COLO668 (cell line): ENCODE data around the gene FBXW4.

Experiments
- DNase-seq: peaks from one replicate; lab custom pipeline; 2025; ENCODE audit not compliant: unreplicated experiment; lab: John Stamatoyannopoulos, UW

The FBXW4 gene

GRCh38 chr10:101587725-101588653, 107.0 kb downstream of the FBXW4 start, which contains the start of the genes DPCD and POLL:
DPCD (plus strand) TSS chr10:101588321; CDS start chr10:101588337, 16 bp downstream.
POLL (minus strand) TSS chr10:101588257; CDS start chr10:101587360, 897 bp downstream.
- peak; percentile 93 for DNase-seq

- DNase-seq, result no peak
Observed at GRCh38 chr10:101585841-101586240, 109.1 kb downstream of the FBXW4 start.

- DNase-seq, result no peak
Observed at GRCh38 chr10:101580486-101581399, 114.2 kb downstream of the FBXW4 start.

- no peak for DNase-seq
Observed at GRCh38 chr10:101579516-101579870, 115.5 kb downstream of the FBXW4 start.

GRCh38 chr10:101578803-101579515, 116.0 kb downstream of the FBXW4 start:
- DNase-seq, result no peak

GRCh38 chr10:101578192-101578591, 116.8 kb downstream of the FBXW4 start:
- DNase-seq, result no peak

GRCh38 chr10:101577121-101577871, 117.7 kb downstream of the FBXW4 start:
- DNase-seq, result no peak

GRCh38 chr10:101576211-101576863, 118.6 kb downstream of the FBXW4 start:
- no peak for DNase-seq

- DNase-seq, result no peak
Observed at GRCh38 chr10:101575580-101576210, 119.3 kb downstream of the FBXW4 start.

- no peak for DNase-seq
Observed at GRCh38 chr10:101575091-101575490, 119.9 kb downstream of the FBXW4 start.

GRCh38 chr10:101573885-101574753, 120.9 kb downstream of the FBXW4 start:
- no peak for DNase-seq

GRCh38 chr10:101572785-101573184, 122.2 kb downstream of the FBXW4 start:
- DNase-seq, result no peak

GRCh38 chr10:101572126-101572525, 122.8 kb downstream of the FBXW4 start:
- DNase-seq, result no peak

- no peak for DNase-seq
Observed at GRCh38 chr10:101571271-101571925, 123.6 kb downstream of the FBXW4 start.

- peak; percentile 30 for DNase-seq
Observed at GRCh38 chr10:101570428-101571270, 124.3 kb downstream of the FBXW4 start.

GRCh38 chr10:101569622-101570427, 125.1 kb downstream of the FBXW4 start:
- peak; percentile 69 for DNase-seq
